Measurements from ENCODE around the gene CTNND2. TPM values are rescaled to one million over a fixed set of nuclear protein-coding genes. Genes with fewer than 3 reads are reported as not detected.

CTNND2 gene
- polyA plus RNA-seq, 1 of the 3 experiments (the other 2 are of a cell fraction), result not detected

- Histone ChIP-seq H3K4me1 (ENCODE audit: control insufficient read depth in 1 of 2, insufficient read depth in 2 of 2, low read depth in 1 of 2, low read length in 1 of 2) (no peaks in the 10 kb centered on the region), H4K20me1 (ENCODE audit: insufficient read depth) (no peaks in the 10 kb centered on the region), H3K4me2 (no peak overlapping the region), H2AFZ (ENCODE audit: low read depth) (no peak overlapping the region), H3K27ac (ENCODE audit: low read depth in 2 of 2, low read length in 1 of 2) (no peak overlapping the region), H3K27me3 (ENCODE audit: insufficient read depth) (no peaks in the 10 kb centered on the region), H3K36me3 (replicated peaks in 1 of 2; ENCODE audit: control insufficient read depth in 1 of 2, insufficient read depth in 2 of 2, low read length in 1 of 2) (no peaks in the 10 kb centered on the region), H3K9me2 (no peaks in the 10 kb centered on the region), H3F3A (replicated peaks; ENCODE audit: insufficient read depth) (no peaks in the 10 kb centered on the region), H3K9me3 (no peaks in the 10 kb centered on the region), H3K79me2 (ENCODE audit: insufficient read depth) (no peaks in the 10 kb centered on the region), H3K9ac (no peak overlapping the region), H3K4me3 (ENCODE audit: low read depth in 2 of 2, low read length in 1 of 2) (no peak overlapping the region)
- TF ChIP-seq FOSL2 (IDR thresholded peaks at IDR 0.05; ENCODE audit: borderline replicate concordance, low read depth), result no peak
- no peak for TF ChIP-seq RFX5 (IDR thresholded peaks at IDR 0.05; ENCODE audit: low read length)
- no peak for TF ChIP-seq POLR2AphosphoS5 (IDR thresholded peaks at IDR 0.05; ENCODE audit: low read depth, low read length)
- TF ChIP-seq YY1 (IDR thresholded peaks at IDR 0.05; ENCODE audit: low read depth), result no peak
- no peak for TF ChIP-seq CHD2 (IDR thresholded peaks at IDR 0.05; ENCODE audit: low read length, partially characterized antibody)
- no peak for TF ChIP-seq NFIC (IDR thresholded peaks at IDR 0.05; ENCODE audit: borderline replicate concordance)
- TF ChIP-seq JUND (IDR thresholded peaks at IDR 0.05), result no peak
- TF ChIP-seq, protein P1, sequence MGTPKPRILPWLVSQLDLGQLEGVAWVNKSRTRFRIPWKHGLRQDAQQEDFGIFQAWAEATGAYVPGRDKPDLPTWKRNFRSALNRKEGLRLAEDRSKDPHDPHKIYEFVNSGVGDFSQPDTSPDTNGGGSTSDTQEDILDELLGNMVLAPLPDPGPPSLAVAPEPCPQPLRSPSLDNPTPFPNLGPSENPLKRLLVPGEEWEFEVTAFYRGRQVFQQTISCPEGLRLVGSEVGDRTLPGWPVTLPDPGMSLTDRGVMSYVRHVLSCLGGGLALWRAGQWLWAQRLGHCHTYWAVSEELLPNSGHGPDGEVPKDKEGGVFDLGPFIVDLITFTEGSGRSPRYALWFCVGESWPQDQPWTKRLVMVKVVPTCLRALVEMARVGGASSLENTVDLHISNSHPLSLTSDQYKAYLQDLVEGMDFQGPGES (IDR thresholded peaks at IDR 0.05; ENCODE audit: low read depth, low read length), result no peak
- TF ChIP-seq PBX3 (IDR thresholded peaks at IDR 0.05), result no peak
- POLR2A ChIA-PET, result no interaction called here
- DNase-seq, result no peak
- 14% methylated on average over 6 of the region's 6 CpGs for WGBS (ENCODE audit: low lambda C conversion rate)
- CTCF ChIA-PET, result no interaction called here
Measured at GRCh38 chr5:11180890-11181289, 723.4 kb downstream of the CTNND2 start.

DNA sequence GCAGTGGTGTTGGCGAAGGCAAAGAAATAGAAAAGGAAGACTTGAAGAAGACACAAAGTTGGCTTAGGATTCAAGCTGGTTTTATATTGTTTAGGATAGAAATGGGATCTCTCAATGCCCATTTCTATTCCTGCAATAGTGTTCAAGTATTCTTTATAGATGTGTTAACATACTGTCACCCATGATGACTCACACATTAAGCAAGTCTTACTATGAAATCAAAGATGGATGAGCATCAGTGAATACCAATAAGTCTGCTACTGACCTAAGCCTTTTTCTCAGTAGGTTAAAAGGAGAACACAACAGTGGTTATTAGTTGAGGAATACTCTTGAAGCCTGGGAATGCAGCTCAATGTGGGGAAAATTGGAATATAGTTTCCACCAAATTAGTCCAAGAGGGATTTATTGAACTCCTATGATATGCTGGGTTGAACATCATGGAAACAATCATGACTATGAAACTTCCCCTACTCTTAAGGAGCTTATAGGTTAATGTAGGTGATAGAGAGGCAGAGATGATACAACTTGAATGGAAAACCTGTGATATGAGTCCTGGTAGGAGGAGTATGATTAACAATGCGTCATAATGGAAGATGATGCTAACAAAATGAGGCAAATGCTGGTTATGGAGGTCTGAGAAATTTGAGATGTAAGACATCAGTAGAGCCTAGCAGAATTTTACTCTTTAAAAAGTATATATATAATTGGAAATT, 726.1 kb downstream of the CTNND2 start:
- TF ChIP-seq POLR2AphosphoS5 (IDR thresholded peaks at IDR 0.05; ENCODE audit: low read depth, low read length) (no peak), MXI1 (IDR thresholded peaks at IDR 0.05; ENCODE audit: low read depth, low read length) (no peak), NFIC (IDR thresholded peaks at IDR 0.05; ENCODE audit: borderline replicate concordance) (no peak), EZH2phosphoT487 (IDR thresholded peaks at IDR 0.05; ENCODE audit: borderline replicate concordance, low read depth) (no peak), PBX3 (IDR thresholded peaks at IDR 0.05) (no peak)
- TF ChIP-seq, protein P2, sequence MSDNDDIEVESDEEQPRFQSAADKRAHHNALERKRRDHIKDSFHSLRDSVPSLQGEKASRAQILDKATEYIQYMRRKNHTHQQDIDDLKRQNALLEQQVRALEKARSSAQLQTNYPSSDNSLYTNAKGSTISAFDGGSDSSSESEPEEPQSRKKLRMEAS (IDR thresholded peaks at IDR 0.05; ENCODE audit: low read depth), result no peak
- no peak overlapping the region for H2AFZ ChIP-seq (ENCODE audit: low read depth)
- H4K20me1 ChIP-seq (ENCODE audit: insufficient read depth), result no peaks in the 10 kb centered on the region
- H3F3A ChIP-seq (replicated peaks; ENCODE audit: insufficient read depth), result no peaks in the 10 kb centered on the region
- DNase-seq, result no peak
- no peak overlapping the region for H3K4me2 ChIP-seq
- 21% methylated on average over 2 of the region's 2 CpGs for WGBS (ENCODE audit: low lambda C conversion rate)
- H3K27ac ChIP-seq (ENCODE audit: low read depth in 2 of 2, low read length in 1 of 2), result no peak overlapping the region
- H3K36me3 ChIP-seq (replicated peaks in 1 of 2; ENCODE audit: control insufficient read depth in 1 of 2, insufficient read depth in 2 of 2, low read length in 1 of 2), result no peaks in the 10 kb centered on the region
- H3K4me1 ChIP-seq (ENCODE audit: control insufficient read depth in 1 of 2, insufficient read depth in 2 of 2, low read depth in 1 of 2, low read length in 1 of 2), result no peaks in the 10 kb centered on the region
- no peaks in the 10 kb centered on the region for H3K9me2 ChIP-seq
- no peaks in the 10 kb centered on the region for H3K79me2 ChIP-seq (ENCODE audit: insufficient read depth)
- no peaks in the 10 kb centered on the region for H3K27me3 ChIP-seq (ENCODE audit: insufficient read depth)
- H3K9me3 ChIP-seq, result no peaks in the 10 kb centered on the region
- no peak overlapping the region for H3K9ac ChIP-seq
- POLR2A ChIA-PET, result no interaction called here
- CTCF ChIA-PET, result interaction anchor here (0.5 kb wide), 1 partner anchor 662 kb away, joined by 3 read pairs; no protein-coding TSS in a partner anchor
- no peak overlapping the region for H3K4me3 ChIP-seq (ENCODE audit: low read depth in 2 of 2, low read length in 1 of 2)

Measured in SK-N-SH (cell line).